ENCODE data around the gene CCT8. TPM values are rescaled to one million over a fixed set of nuclear protein-coding genes. Genes with fewer than 3 reads are reported as not detected.
"Not testable (repeated sequence)": the region's sequence is repeated elsewhere in the genome, so short reads cannot be mapped to it uniquely, and the experiment has no call there.

Gene CCT8
- total RNA-seq, 1 experiment from 2014 or later, result 276 TPM

- no peaks in the 10 kb centered on the region for H3K9me2 ChIP-seq (replicated peaks; ENCODE audit: insufficient read depth, low read length)
- H3K4me2 ChIP-seq (ENCODE audit: low read depth, low read length, poor library complexity, severe bottlenecking), result peak within 1 kb of the TSS; percentile 76
- no peaks in the 10 kb centered on the region for H3K27me3 ChIP-seq (ENCODE audit: low read length)
- H2AFZ ChIP-seq (ENCODE audit: low read length), result peak within 1 kb of the TSS; percentile 74
- no peaks in the 10 kb centered on the region for H4K20me1 ChIP-seq (ENCODE audit: insufficient read depth, low read depth, low read length)
- H3K36me3 ChIP-seq (ENCODE audit: insufficient read depth, low read length), result peaks cover 3% of the 10 kb centered on the region; the same call in 1 of the 2 replicates
- H3K4me3 ChIP-seq (ENCODE audit: low read length), result peak within 1 kb of the TSS; percentile 72
- no peaks in the 10 kb centered on the region for H3K9me3 ChIP-seq (ENCODE audit: low read length)
- peak within 1 kb of the TSS; percentile 76 for H3K9ac ChIP-seq (ENCODE audit: low read length)
- peak; percentile 99 for DNase-seq
- H3K27ac ChIP-seq (ENCODE audit: low read length), result peak within 1 kb of the TSS; percentile 80
- peaks cover 53% of the 10 kb centered on the region for H3K79me2 ChIP-seq (ENCODE audit: low read length)
- peaks cover 35% of the 10 kb centered on the region for H3K4me1 ChIP-seq (ENCODE audit: low read length)
Measured at GRCh38 chr21:29024474-29025327, 48.7 kb downstream of the CCT8 start, which contains the start of gene USP16. Gene USP16, plus strand, starts transcription at chr21:29024668. Its CDS starts 3,246 bp downstream, at chr21:29027914.

- Histone ChIP-seq H4K20me1 (ENCODE audit: insufficient read depth, low read depth, low read length) (no peaks in the 10 kb centered on the region), H3K9me3 (ENCODE audit: low read length) (no peaks in the 10 kb centered on the region), H3K4me1 (ENCODE audit: low read length) (peaks cover 41% of the 10 kb centered on the region), H3K27ac (ENCODE audit: low read length) (no peak overlapping the region), H2AFZ (ENCODE audit: low read length) (no peak overlapping the region), H3K79me2 (ENCODE audit: low read length) (peaks cover 56% of the 10 kb centered on the region), H3K36me3 (ENCODE audit: insufficient read depth, low read length) (no peaks in the 10 kb centered on the region; the same call in 1 of the 2 replicates), H3K4me3 (ENCODE audit: low read length) (no peak overlapping the region), H3K9me2 (replicated peaks; ENCODE audit: insufficient read depth, low read length) (no peaks in the 10 kb centered on the region), H3K4me2 (ENCODE audit: low read depth, low read length, poor library complexity, severe bottlenecking) (no peak overlapping the region), H3K9ac (ENCODE audit: low read length) (no peak overlapping the region), H3K27me3 (ENCODE audit: low read length) (no peaks in the 10 kb centered on the region)
- DNase-seq, result no peak
Measured at GRCh38 chr21:29022166-29022565, 51.3 kb downstream of the CCT8 start.

DNA sequence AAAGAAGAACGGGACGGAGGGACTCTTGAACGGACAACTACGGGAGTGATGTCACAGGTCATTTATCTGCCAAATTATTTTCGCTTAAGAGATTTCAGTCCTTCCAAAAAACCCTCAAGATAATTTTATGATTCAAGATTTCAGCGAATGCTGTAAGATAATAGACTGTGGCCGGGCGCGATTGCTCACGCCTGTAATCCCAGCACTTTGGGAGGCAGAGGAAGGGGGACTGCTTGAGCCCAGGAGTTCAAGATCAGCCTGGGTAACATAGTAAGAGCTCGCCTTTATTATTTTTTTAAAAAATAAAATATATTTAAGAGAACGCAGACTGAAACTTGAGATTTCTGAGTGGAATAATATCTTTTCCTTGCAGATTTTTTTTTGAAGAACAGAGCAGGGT, 54.9 kb downstream of the CCT8 start:
- H3K9ac ChIP-seq (ENCODE audit: low read length), result peak overlapping the region; percentile 86
- H3K4me2 ChIP-seq (ENCODE audit: low read depth, low read length, poor library complexity, severe bottlenecking), result peak overlapping the region; percentile 92
- H3K36me3 ChIP-seq (ENCODE audit: insufficient read depth, low read length), result peaks cover 4% of the 10 kb centered on the region
- peak overlapping the region; percentile 83 for H3K4me3 ChIP-seq (ENCODE audit: low read length)
- no peaks in the 10 kb centered on the region for H3K9me2 ChIP-seq (replicated peaks; ENCODE audit: insufficient read depth, low read length)
- no peaks in the 10 kb centered on the region for H4K20me1 ChIP-seq (ENCODE audit: insufficient read depth, low read depth, low read length)
- no peaks in the 10 kb centered on the region for H3K9me3 ChIP-seq (ENCODE audit: low read length)
- no peak overlapping the region for H2AFZ ChIP-seq (ENCODE audit: low read length)
- no peaks in the 10 kb centered on the region for H3K27me3 ChIP-seq (ENCODE audit: low read length)
- DNase-seq, result peak; percentile 60
- H3K79me2 ChIP-seq (ENCODE audit: low read length), result peaks cover 55% of the 10 kb centered on the region
- H3K4me1 ChIP-seq (ENCODE audit: low read length), result peaks cover 18% of the 10 kb centered on the region
- peak overlapping the region; percentile 68 for H3K27ac ChIP-seq (ENCODE audit: low read length)

DNA sequence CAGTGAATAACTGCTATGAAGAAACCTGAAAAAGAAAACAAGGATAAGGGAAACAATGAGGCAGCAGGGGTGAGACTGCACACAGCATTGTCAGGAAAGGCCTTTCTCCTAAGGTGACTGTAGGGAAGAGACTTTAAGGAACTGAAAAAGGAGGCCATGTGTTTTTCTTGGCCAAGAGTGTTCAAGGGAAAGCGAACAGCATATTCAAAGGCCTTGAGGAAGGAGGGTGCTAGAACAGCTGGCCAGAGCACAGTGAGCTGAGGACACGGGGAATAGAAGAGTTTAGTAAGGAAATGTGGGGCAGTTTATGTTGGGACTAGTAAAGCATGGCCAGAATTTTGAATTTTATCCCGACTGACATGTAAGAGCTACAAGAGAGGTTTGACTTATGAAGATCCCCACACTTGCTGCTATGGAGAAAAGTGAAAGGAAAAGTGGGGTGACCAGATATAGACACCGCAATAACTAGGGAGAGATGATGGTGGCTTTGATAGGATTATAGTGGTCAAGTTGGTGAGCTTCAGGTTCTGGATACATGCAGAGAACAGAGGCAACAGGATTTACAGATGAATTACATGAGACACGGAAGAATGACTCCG, 55.7 kb downstream of the CCT8 start:
- Histone ChIP-seq H3K79me2 (ENCODE audit: low read length) (peaks cover 58% of the 10 kb centered on the region), H3K4me2 (ENCODE audit: low read depth, low read length, poor library complexity, severe bottlenecking) (peak overlapping the region; percentile 92), H3K36me3 (ENCODE audit: insufficient read depth, low read length) (peaks cover 4% of the 10 kb centered on the region), H3K9me3 (ENCODE audit: low read length) (no peaks in the 10 kb centered on the region), H3K9ac (ENCODE audit: low read length) (peak overlapping the region; percentile 86), H3K4me3 (ENCODE audit: low read length) (peak overlapping the region; percentile 83), H2AFZ (ENCODE audit: low read length) (no peak overlapping the region), H3K27me3 (ENCODE audit: low read length) (no peaks in the 10 kb centered on the region), H3K4me1 (ENCODE audit: low read length) (peaks cover 18% of the 10 kb centered on the region), H3K9me2 (replicated peaks; ENCODE audit: insufficient read depth, low read length) (no peaks in the 10 kb centered on the region), H4K20me1 (ENCODE audit: insufficient read depth, low read depth, low read length) (no peaks in the 10 kb centered on the region), H3K27ac (ENCODE audit: low read length) (peak overlapping the region; percentile 68)
- DNase-seq, result peak; percentile 66

DNA sequence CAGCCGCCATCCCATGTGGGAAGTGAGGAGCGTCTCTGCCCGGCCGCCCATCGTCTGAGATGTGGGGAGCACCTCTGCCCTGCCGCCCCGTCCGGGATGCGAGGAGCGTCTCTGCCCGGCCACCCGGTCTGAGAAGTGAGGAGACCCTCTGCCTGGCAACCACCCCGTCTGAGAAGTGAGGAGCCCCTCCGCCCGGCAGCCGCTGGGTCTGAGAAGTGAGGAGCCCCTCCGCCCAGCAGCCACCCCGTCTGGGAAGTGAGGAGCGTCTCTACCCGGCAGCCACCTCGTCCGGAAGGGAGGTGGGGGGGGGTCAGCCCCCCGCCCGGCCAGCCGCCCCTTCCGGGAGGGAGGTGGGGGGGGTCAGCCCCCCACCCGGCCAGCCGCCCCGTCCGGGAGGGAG, 62.2 kb downstream of the CCT8 start:
- not testable (repeated sequence) for H3K27ac ChIP-seq (ENCODE audit: low read length); H3K4me2 ChIP-seq (ENCODE audit: low read depth, low read length, poor library complexity, severe bottlenecking); H3K4me1 ChIP-seq (ENCODE audit: low read length); H3K9ac ChIP-seq (ENCODE audit: low read length); H4K20me1 ChIP-seq (ENCODE audit: insufficient read depth, low read depth, low read length); H3K4me3 ChIP-seq (ENCODE audit: low read length); H2AFZ ChIP-seq (ENCODE audit: low read length); H3K27me3 ChIP-seq (ENCODE audit: low read length); DNase-seq; H3K9me2 ChIP-seq (replicated peaks; ENCODE audit: insufficient read depth, low read length); H3K9me3 ChIP-seq (ENCODE audit: low read length)
- Histone ChIP-seq H3K36me3 (ENCODE audit: insufficient read depth, low read length) (peaks cover 20% of the 10 kb centered on the region; the same call in 1 of the 2 replicates), H3K79me2 (ENCODE audit: low read length) (peaks cover 18% of the 10 kb centered on the region)

GRCh38 chr21:29008367-29008766, 65.1 kb downstream of the CCT8 start:
- H3K9me2 ChIP-seq (replicated peaks; ENCODE audit: insufficient read depth, low read length), result no peaks in the 10 kb centered on the region
- H4K20me1 ChIP-seq (ENCODE audit: insufficient read depth, low read depth, low read length), result no peaks in the 10 kb centered on the region
- no peak overlapping the region for H3K9ac ChIP-seq (ENCODE audit: low read length)
- peaks cover 22% of the 10 kb centered on the region; the same call in 1 of the 2 replicates for H3K36me3 ChIP-seq (ENCODE audit: insufficient read depth, low read length)
- DNase-seq, result no peak
- no peak overlapping the region for H3K4me2 ChIP-seq (ENCODE audit: low read depth, low read length, poor library complexity, severe bottlenecking)
- H3K4me3 ChIP-seq (ENCODE audit: low read length), result no peak overlapping the region
- H3K79me2 ChIP-seq (ENCODE audit: low read length), result peaks cover 11% of the 10 kb centered on the region; the same call in 1 of the 2 replicates
- H3K27ac ChIP-seq (ENCODE audit: low read length), result no peak overlapping the region
- peaks cover 26% of the 10 kb centered on the region for H3K4me1 ChIP-seq (ENCODE audit: low read length)
- no peaks in the 10 kb centered on the region for H3K27me3 ChIP-seq (ENCODE audit: low read length)
- no peak overlapping the region for H2AFZ ChIP-seq (ENCODE audit: low read length)
- no peaks in the 10 kb centered on the region for H3K9me3 ChIP-seq (ENCODE audit: low read length)

- H3K9me3 ChIP-seq (ENCODE audit: low read length), result no peaks in the 10 kb centered on the region
- no peak overlapping the region for H3K27ac ChIP-seq (ENCODE audit: low read length)
- peaks cover 22% of the 10 kb centered on the region; the same call in 1 of the 2 replicates for H3K36me3 ChIP-seq (ENCODE audit: insufficient read depth, low read length)
- no peaks in the 10 kb centered on the region for H4K20me1 ChIP-seq (ENCODE audit: insufficient read depth, low read depth, low read length)
- H3K27me3 ChIP-seq (ENCODE audit: low read length), result no peaks in the 10 kb centered on the region
- no peaks in the 10 kb centered on the region for H3K9me2 ChIP-seq (replicated peaks; ENCODE audit: insufficient read depth, low read length)
- no peak overlapping the region for H3K4me2 ChIP-seq (ENCODE audit: low read depth, low read length, poor library complexity, severe bottlenecking)
- no peak overlapping the region for H3K4me3 ChIP-seq (ENCODE audit: low read length)
- no peak overlapping the region for H3K9ac ChIP-seq (ENCODE audit: low read length)
- H3K79me2 ChIP-seq (ENCODE audit: low read length), result peaks cover 11% of the 10 kb centered on the region; the same call in 1 of the 2 replicates
- no peak for DNase-seq
- peaks cover 26% of the 10 kb centered on the region for H3K4me1 ChIP-seq (ENCODE audit: low read length)
- H2AFZ ChIP-seq (ENCODE audit: low read length), result no peak overlapping the region
Measured at GRCh38 chr21:29007810-29008209, 65.6 kb downstream of the CCT8 start.

GRCh38 chr21:29007135-29007534, 66.3 kb downstream of the CCT8 start:
- Histone ChIP-seq H3K27ac (ENCODE audit: low read length) (no peak overlapping the region), H2AFZ (ENCODE audit: low read length) (no peak overlapping the region), H3K9me3 (ENCODE audit: low read length) (no peaks in the 10 kb centered on the region), H3K9me2 (replicated peaks; ENCODE audit: insufficient read depth, low read length) (no peaks in the 10 kb centered on the region), H3K36me3 (ENCODE audit: insufficient read depth, low read length) (peaks cover 22% of the 10 kb centered on the region; the same call in 1 of the 2 replicates), H3K79me2 (ENCODE audit: low read length) (peaks cover 10% of the 10 kb centered on the region; the same call in 1 of the 2 replicates), H3K4me3 (ENCODE audit: low read length) (no peak overlapping the region), H3K4me1 (ENCODE audit: low read length) (peaks cover 29% of the 10 kb centered on the region), H4K20me1 (ENCODE audit: insufficient read depth, low read depth, low read length) (no peaks in the 10 kb centered on the region), H3K4me2 (ENCODE audit: low read depth, low read length, poor library complexity, severe bottlenecking) (no peak overlapping the region), H3K27me3 (ENCODE audit: low read length) (no peaks in the 10 kb centered on the region), H3K9ac (ENCODE audit: low read length) (no peak overlapping the region)
- DNase-seq, result no peak

Data from Karpas-422 (cell line).